HEK293 (cell line): ENCODE results near the gene ADNP.

Experiments used
- CTCF ChIA-PET: fragments of 350-600 bp; formaldehyde crosslinking; extraction: SDS; loops from one replicate; lab custom pipeline; 2021; ENCODE audit warnings: antibody characterized with exemption; lab: Yijun Ruan, JAX
- POLR2A ChIA-PET: fragments of 300-600 bp; formaldehyde crosslinking; extraction: SDS; loops from one replicate; lab custom pipeline; 2020; ENCODE audit warnings: antibody characterized with exemption, inconsistent platforms; lab: Yijun Ruan, JAX
- H3K27ac ChIP-seq: fragments of 200-500 bp; sonication (Bioruptor generic); 2 replicates; pipeline ENCODE4 v1.5.1; 2014; ENCODE audit warnings: low read depth, low read length, control low read depth, inconsistent platforms; ENCODE audit errors: extremely low read depth
- H3K36me3 ChIP-seq, 2 experiments: fragments of 200-500 bp in 1 of 2; sonication (Bioruptor generic) in 1 of 2; 1 replicate in 1 of 2; 2 replicates in 1 of 2; pipeline ENCODE4 v1.5.1; 2014 to 2017; ENCODE audit warnings: inconsistent platforms in 2 of 2, low read length in 2 of 2; ENCODE audit not compliant: control insufficient read depth in 2 of 2, insufficient read depth in 1 of 2
- H3K4me1 ChIP-seq: fragments of 200-500 bp; sonication (Bioruptor generic); 2 replicates; pipeline ENCODE4 v1.5.1; 2014; ENCODE audit warnings: mild to moderate bottlenecking, low read length, inconsistent platforms; ENCODE audit not compliant: control insufficient read depth, insufficient read depth
- H3K4me3 ChIP-seq: 2 replicates; pipeline ENCODE4 v1.5.1; 2011; ENCODE audit warnings: low read depth, mild to moderate bottlenecking, control low read depth, low read length, moderate library complexity
- H3K9me3 ChIP-seq: fragments of 200-500 bp; sonication (Bioruptor generic); 2 replicates; pipeline ENCODE4 v1.5.1; 2014; ENCODE audit warnings: low read depth, low read length, inconsistent platforms; ENCODE audit not compliant: control insufficient read depth, insufficient read depth
- KLF9 ChIP-seq: fragments of 450-650 bp; formaldehyde crosslinking; IDR thresholded peaks from 2 replicates; pipeline ENCODE4 v1.5.1; 2016; ENCODE audit warnings: missing biosample characterization, missing genetic modification characterization, low read depth
- PRDM6 ChIP-seq: fragments of 450-650 bp; formaldehyde crosslinking; IDR thresholded peaks from 2 replicates; pipeline ENCODE4 v1.5.1; 2017; ENCODE audit warnings: missing biosample characterization, missing genetic modification characterization
- SCRT1 ChIP-seq: fragments of 450-650 bp; formaldehyde crosslinking; IDR thresholded peaks from 2 replicates; pipeline ENCODE4 v1.5.1; 2016; ENCODE audit warnings: missing biosample characterization, missing genetic modification characterization, borderline replicate concordance
- SP2 ChIP-seq: fragments of 450-650 bp; formaldehyde crosslinking; IDR thresholded peaks from 2 replicates; pipeline ENCODE4 v1.5.1; 2016; ENCODE audit warnings: missing biosample characterization, missing genetic modification characterization
- SP3 ChIP-seq: fragments of 450-650 bp; formaldehyde crosslinking; IDR thresholded peaks from 2 replicates; pipeline ENCODE4 v1.5.1; 2016; ENCODE audit warnings: missing biosample characterization, missing genetic modification characterization
- SP7 ChIP-seq: fragments of 450-650 bp; formaldehyde crosslinking; IDR thresholded peaks from 2 replicates; pipeline ENCODE4 v1.5.1; 2016; ENCODE audit warnings: missing biosample characterization, missing genetic modification characterization
- TSHZ1 ChIP-seq: fragments of 450-650 bp; formaldehyde crosslinking; IDR thresholded peaks from 2 replicates; pipeline ENCODE4 v1.5.1; 2016; ENCODE audit warnings: missing biosample characterization, missing genetic modification characterization, borderline replicate concordance
- ZBTB20 ChIP-seq: fragments of 450-650 bp; formaldehyde crosslinking; IDR thresholded peaks from 2 replicates; pipeline ENCODE4 v1.5.1; 2016; ENCODE audit warnings: missing biosample characterization, missing genetic modification characterization
- ZNF18 ChIP-seq: fragments of 450-650 bp; formaldehyde crosslinking; IDR thresholded peaks from 2 replicates; pipeline ENCODE4 v1.5.1; 2016; ENCODE audit warnings: missing biosample characterization, missing genetic modification characterization
- ZNF184 ChIP-seq: fragments of 450-650 bp; IDR thresholded peaks from 2 replicates; pipeline ENCODE4 v1.5.1; 2018; ENCODE audit warnings: missing biosample characterization, mild to moderate bottlenecking, missing genetic modification characterization
- ZNF19 ChIP-seq: fragments of 450-650 bp; formaldehyde crosslinking; IDR thresholded peaks from 2 replicates; pipeline ENCODE4; 2016; ENCODE audit warnings: missing biosample characterization, missing genetic modification characterization, low read depth
- ZNF211 ChIP-seq: fragments of 450-650 bp; formaldehyde crosslinking; IDR thresholded peaks from 2 replicates; pipeline ENCODE4 v1.5.1; 2016; ENCODE audit warnings: low read depth, missing biosample characterization, missing genetic modification characterization
- ZNF335 ChIP-seq: fragments of 450-650 bp; formaldehyde crosslinking; conservative IDR thresholded peaks from 2 replicates; pipeline ENCODE4 v1.5.1; 2016; ENCODE audit warnings: missing biosample characterization, missing genetic modification characterization
- ZNF521 ChIP-seq: fragments of 450-650 bp; formaldehyde crosslinking; IDR thresholded peaks from 2 replicates; pipeline ENCODE4 v1.5.1; 2017; ENCODE audit warnings: missing biosample characterization, mild to moderate bottlenecking, missing genetic modification characterization
- ZNF600 ChIP-seq: fragments of 450-650 bp; formaldehyde crosslinking; IDR thresholded peaks from 2 replicates; pipeline ENCODE4 v1.5.1; 2016; ENCODE audit warnings: missing biosample characterization, missing genetic modification characterization
- ZNF629 ChIP-seq: fragments of 450-650 bp; formaldehyde crosslinking; IDR thresholded peaks from 2 replicates; pipeline ENCODE4 v1.5.1; 2017; ENCODE audit warnings: missing biosample characterization, missing genetic modification characterization
- ZNF701 ChIP-seq: fragments of 450-650 bp; formaldehyde crosslinking; IDR thresholded peaks from 2 replicates; pipeline ENCODE4 v1.5.1; 2016; ENCODE audit warnings: missing biosample characterization, missing genetic modification characterization
- ZNF747 ChIP-seq: fragments of 450-650 bp; formaldehyde crosslinking; IDR thresholded peaks from 2 replicates; pipeline ENCODE4 v1.5.1; 2016; ENCODE audit warnings: missing biosample characterization, missing genetic modification characterization
- ZNF791 ChIP-seq: fragments of 450-650 bp; formaldehyde crosslinking; IDR thresholded peaks from 2 replicates; pipeline ENCODE4 v1.5.1; 2016; ENCODE audit warnings: missing biosample characterization, missing genetic modification characterization
- ZSCAN4 ChIP-seq: fragments of 450-650 bp; formaldehyde crosslinking; IDR thresholded peaks from 2 replicates; pipeline ENCODE4 v1.5.1; 2017; ENCODE audit warnings: missing biosample characterization, missing genetic modification characterization

ADNP gene

GRCh38 chr20:50916257-50916656 is 15.0 kb downstream of the ADNP start (continued):
- no peak for TF ChIP-seq ZNF18 (tag by site-specific recombination)
- peak; percentile 87 for TF ChIP-seq KLF9 (tag by site-specific recombination)
- no peak for TF ChIP-seq ZNF747 (tag by site-specific recombination)
- TF ChIP-seq SP2 (tag by site-specific recombination), result peak; percentile 30; the same call in 1 of the 2 replicates
- no peak for TF ChIP-seq ZNF19 (tag by site-specific recombination)
- TF ChIP-seq ZNF335 (tag by site-specific recombination), result peak; percentile 19; the same call in 1 of the 2 replicates
- no peak for TF ChIP-seq ZNF211 (tag by site-specific recombination)
- peak; percentile 27; the same call in 1 of the 2 replicates for TF ChIP-seq SP3 (tag by site-specific recombination)

- Histone ChIP-seq H3K4me3 (no peak overlapping the region), H3K9me3 (no peaks in the 10 kb centered on the region), H3K36me3 (peaks cover 5 to 58% of the 10 kb centered on the region in 2 experiments), H3K4me1 (peaks cover 44% of the 10 kb centered on the region), H3K27ac (no peak overlapping the region)
- ChIA-PET POLR2A (interaction anchor here (0.6 to 1.6 kb wide), 2 partner anchors 16 to 28 kb away, joined by 3 to 6 read pairs; partner anchors contain the start of gene ADNP), CTCF (interaction anchor here (0.7 to 3.0 kb wide), 4 partner anchors 13 to 121 kb away, joined by 3 to 24 read pairs (median 4); no protein-coding TSS in a partner anchor)
- peak; percentile 28; the same call in 1 of the 2 replicates for TF ChIP-seq PRDM6
- TF ChIP-seq ZBTB20 (tag by site-specific recombination), result no peak
These were observed 15.8 kb downstream of the ADNP start for GRCh38 chr20:50915424-50915823.

- Histone ChIP-seq H3K9me3 (no peaks in the 10 kb centered on the region), H3K36me3 (peaks cover 5 to 60% of the 10 kb centered on the region in 2 experiments), H3K4me3 (no peak overlapping the region), H3K27ac (no peak overlapping the region), H3K4me1 (peaks cover 39% of the 10 kb centered on the region)
- ChIA-PET CTCF (interaction anchor here (0.6 to 1.0 kb wide), 3 partner anchors 10 to 119 kb away, joined by 3 read pairs; partner anchors contain the start of gene BCAS4), POLR2A (interaction anchor here (1.6 kb wide), 1 partner anchor 17 kb away, joined by 6 read pairs; the partner anchor contains the start of gene ADNP)
- no peak for TF ChIP-seq ZNF791 (tag by site-specific recombination)
- no peak for TF ChIP-seq ZNF701
- 0 out of 2 replicates have a peak, but pooled peaks have one; percentile 30 for TF ChIP-seq ZNF629 (tag by site-specific recombination)
- no peak for TF ChIP-seq ZNF521 (tag by site-specific recombination)
- no peak for TF ChIP-seq SCRT1
- TF ChIP-seq SP2 (tag by site-specific recombination), result 0 out of 2 replicates have a peak, but pooled peaks have one; percentile 25
- TF ChIP-seq SP7, result peak; percentile 63
- no peak for TF ChIP-seq ZSCAN4 (tag by site-specific recombination)
- peak; percentile 16; the same call in 1 of the 2 replicates for TF ChIP-seq ZNF184 (tag by site-specific recombination)
- peak; percentile 79 for TF ChIP-seq ZNF600 (tag by site-specific recombination)
- peak; percentile 46; the same call in 1 of the 2 replicates for TF ChIP-seq TSHZ1 (tag by site-specific recombination)
- peak; percentile 13; the same call in 1 of the 2 replicates for TF ChIP-seq SP3 (tag by site-specific recombination)
These were observed 17.4 kb downstream of the ADNP start for GRCh38 chr20:50913690-50914375.
